GM12892 (cell line): ENCODE data around the gene TTC28.

Source experiments
- POLR2A ChIP-seq: IDR thresholded peaks from 2 replicates; pipeline ENCODE4 v1.6.1; 2011; ENCODE audit warnings: low read depth, low read length, control low read depth
- POLR2AphosphoS5 ChIP-seq: IDR thresholded peaks from 2 replicates; pipeline ENCODE4 v1.6.1; 2011; ENCODE audit warnings: low read depth, low read length, control low read depth
- TAF1 ChIP-seq: IDR thresholded peaks from 2 replicates; pipeline ENCODE4 v1.6.1; 2011; ENCODE audit warnings: low read depth, mild to moderate bottlenecking, control low read depth, low read length, borderline replicate concordance

GRCh38 chr22:27982630-27983180 is 696.9 kb downstream of the TTC28 start:
- TF ChIP-seq POLR2AphosphoS5 (no peak), POLR2A (no peak), TAF1 (no peak)
